GM10847 (cell line): ENCODE data around the gene TCF4.

Source experiments
- POLR2A ChIP-seq: IDR thresholded peaks from 2 replicates; pipeline ENCODE4 v1.6.1; 2011; ENCODE audit not compliant: insufficient read length; ENCODE audit errors: extremely low read depth

Gene TCF4

DNA sequence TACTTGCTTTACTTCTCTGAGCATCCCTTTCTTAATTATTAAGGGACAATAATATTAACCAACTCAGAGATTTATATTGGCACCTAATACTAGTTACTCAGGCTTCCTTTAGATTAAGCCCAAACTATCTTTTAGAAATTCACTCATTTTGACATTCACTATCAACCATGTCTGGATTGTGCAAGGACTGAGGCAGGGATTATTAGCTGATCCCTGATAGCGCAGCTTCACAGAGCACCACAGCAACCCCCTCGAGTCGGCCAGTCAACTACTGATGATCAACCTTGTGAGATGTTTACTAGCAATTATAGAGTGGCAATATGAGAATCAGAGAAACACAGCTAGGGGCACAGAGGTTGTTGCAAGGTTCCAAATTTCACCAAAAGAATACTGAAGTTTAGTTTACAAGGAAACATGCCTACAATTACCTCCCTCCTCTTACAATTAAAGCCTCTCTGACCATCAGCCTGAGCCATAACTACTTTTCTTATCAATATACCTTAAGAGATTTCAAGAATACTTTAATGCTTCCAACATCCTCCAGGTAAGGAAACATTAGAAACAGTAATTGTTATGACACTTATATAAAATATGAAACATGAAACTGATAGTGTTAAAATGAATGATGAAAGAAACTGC is 191.6 kb downstream of the TCF4 start:
- TF ChIP-seq POLR2A = no peak

DNA sequence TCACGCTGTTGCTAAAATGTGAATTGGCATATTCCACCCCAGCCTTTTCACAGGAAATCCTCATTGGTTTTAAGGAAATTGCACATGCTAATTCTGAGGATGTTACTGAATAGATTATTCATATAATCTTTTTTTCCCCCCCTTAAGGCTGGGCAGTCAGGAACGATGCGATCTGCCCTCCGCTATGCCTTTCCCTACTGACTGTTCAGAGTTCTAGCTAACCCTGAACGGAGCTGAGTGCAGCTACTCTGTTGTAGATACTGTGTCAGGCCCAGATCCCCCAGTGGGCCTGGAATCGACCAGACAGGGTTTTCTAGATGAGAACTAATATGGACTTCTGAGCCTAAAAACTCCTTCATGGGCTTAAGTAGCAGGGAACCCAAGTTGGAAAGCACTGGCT is 192.2 kb downstream of the TCF4 start:
- TF ChIP-seq POLR2A = no peak

DNA sequence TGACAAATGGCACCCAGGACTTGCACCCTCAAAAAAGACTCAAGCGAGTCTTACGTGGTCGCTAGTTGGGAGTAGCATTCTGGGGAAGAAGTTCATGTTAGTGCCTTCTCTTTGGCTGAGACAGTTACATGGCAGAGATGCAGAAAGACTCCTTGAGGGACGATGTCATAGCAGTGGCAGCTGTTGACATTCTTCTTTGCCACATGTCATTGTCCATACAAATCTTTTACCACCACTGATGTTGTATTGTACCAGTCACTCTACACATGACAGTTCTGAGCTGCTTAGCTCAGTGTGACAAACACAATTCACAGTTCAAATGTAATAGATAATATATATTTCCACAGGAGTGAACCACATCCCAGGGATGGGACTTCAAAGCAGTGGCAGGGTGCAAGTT is 197.1 kb downstream of the TCF4 start:
- TF ChIP-seq POLR2A = no peak

DNA sequence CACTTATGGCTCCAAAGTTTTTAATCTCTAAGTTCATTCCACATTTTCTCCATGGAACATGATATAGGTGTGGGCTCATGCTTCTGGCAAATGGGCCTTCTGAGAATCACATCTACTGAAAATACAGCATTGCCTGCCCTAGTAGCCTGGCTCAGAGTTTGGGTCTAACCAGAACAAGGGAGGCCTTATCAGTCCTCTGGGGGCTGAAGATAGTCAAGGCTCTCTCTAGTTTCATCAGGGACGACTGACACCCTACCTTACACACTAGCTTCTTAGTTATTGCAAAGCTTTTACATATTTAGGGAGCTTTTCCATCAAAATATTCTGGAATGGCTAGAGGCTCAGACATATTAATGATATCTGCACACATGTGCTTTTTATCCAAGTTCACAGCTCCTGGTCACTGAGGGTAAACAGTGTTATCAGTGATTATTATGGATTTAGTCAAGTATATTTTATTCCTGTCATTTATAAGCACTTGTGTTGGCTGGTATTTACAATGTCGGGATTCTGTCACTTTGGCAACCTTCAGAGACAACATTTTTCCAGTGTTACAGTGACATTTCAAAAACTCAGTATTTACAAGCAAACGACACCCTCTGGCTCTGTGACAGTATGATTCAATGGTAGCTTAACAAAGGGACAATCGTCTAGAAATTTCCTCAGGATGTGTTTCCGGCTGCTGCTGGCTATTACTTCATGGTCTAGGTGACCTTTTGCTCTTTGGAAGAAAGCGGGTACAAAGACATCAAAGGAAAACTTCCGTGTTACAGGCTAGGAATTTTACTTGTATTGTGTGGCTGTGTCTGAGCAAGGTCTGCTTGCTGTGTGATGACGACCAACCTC is 200.6 kb downstream of the TCF4 start:
- TF ChIP-seq POLR2A = no peak

DNA sequence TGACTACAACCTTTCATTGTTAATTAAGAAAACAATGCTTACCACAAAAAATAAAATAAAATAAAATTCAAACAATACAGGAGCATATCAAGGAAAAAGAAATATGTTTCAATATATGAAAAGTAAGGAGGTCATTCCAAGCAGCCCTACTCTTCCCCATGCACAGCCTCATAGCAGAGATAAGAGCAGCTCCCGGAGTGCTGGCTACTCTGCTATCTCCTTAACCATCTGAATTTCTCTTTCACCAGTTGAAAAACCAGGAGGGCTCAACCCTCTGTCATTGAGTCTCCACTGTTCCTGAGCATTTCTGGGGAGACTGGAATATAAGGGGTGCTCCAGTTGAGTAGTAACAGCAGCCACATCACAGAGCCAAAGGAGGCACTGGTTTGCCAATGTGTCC is 201.4 kb downstream of the TCF4 start:
- TF ChIP-seq POLR2A = no peak

DNA sequence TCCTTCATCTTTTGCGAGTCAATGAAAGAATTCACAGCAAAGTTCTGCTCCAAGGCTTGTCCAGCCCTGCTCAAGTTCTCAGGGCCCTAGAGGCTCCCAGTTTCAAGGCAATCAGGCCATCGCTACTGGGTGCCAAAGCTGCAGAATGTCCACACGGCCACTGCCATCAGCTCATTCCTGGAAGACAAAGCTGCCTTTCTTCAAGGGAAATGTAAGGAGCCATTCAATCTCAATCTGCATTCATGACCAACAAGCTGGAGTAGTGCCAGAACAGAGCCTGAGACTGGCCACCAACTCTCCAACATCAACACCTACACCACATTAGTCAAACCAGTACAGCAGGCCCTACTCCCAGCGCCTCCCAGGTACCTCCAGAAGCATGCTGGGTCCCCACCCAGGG is 202.2 kb downstream of the TCF4 start:
- TF ChIP-seq POLR2A = no peak

DNA sequence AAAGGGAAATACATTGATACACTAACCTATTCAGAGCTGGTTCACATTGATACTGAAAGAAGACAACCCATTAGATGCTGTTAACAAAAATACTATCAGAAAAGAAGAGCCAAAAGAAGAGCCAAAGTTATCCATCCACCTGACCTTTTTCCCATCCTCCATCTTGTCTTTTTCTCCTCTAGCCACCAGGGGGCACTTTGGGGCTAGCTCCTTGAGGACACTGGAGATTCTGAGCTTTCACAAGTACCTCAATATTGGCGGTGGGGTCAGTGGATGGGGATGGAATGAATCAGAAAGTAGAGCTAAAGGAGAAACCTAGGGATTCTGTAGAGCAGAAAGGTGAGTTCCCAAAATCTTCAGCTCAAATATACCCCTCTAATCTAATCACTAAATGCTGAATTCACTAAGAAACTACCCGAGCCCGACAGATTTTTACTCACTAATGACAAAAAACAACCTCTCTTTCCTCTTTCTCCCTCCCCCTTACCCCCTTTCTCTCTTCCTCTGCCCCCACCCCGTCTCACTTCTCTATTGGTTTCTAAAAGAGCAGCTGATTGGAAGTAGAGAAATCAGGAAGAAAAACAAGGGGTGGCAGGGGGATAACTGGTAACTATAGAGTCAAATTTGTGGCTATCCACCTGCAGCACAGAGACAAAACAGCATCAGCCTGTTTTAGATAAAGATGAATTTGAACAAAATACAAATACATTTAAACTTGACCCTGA is 203.3 kb downstream of the TCF4 start:
- no peak for TF ChIP-seq POLR2A

DNA sequence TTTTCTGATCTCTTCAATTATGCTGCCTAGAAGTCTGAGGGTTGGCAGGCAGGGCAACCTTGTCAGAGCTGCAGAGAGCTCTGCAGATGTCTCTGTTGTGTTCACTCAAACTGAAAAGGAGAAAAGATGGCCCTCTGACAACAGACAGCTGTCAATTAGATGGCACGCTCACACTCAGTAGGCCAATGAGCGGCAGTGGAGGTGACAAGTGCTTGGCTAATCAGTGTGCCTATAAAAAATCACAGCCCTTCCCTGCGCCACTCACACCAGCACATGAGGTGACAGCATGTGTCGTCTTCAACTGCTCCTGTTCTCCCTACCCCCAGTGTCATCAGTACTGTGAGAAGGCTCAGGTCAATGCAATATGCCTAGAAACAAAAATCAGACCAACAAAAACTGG is 203.9 kb downstream of the TCF4 start:
- no peak for TF ChIP-seq POLR2A

DNA sequence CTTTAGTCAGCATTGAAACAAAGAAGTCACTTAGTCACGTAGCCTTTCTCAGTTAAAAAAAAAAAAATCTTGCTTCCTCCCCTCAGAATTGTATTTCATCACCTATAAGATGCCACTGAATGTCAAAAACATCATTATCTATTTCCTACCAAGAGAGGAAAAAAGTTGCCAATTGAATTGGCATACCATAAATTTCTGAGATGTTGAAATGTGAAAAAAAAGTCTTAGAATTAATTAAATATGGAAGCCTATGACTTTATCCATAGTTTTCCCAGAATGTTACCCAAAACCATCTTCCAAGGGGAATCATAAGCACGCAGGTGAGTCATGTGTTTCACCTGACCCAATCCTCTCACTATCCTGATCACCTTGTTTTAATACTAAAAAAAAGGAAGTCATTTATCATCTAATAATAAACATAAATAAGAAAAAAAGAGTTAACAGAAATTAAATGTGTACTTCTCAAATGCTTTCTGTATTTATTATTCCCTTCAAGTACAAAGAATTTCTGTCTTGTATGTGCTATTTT is 205.7 kb downstream of the TCF4 start:
- TF ChIP-seq POLR2A = no peak

DNA sequence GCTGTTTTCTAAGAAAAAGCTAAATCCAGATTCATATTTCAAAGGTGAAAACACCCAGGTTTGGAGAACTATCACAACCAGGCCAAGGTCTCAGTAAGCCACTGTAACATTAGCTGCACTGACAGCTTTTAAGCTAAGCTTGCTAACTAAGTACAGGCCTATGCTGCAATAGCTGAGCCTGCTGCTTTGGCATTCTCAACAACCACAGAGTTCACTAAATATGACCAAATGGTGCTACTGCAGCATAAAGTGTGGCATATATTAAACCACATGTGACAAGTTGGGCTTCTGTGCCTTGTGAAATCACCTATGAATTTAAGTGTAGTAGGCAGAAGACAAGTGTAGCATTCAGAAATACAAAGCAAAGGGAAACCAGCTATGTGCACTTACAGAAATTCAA is 206.7 kb downstream of the TCF4 start:
- TF ChIP-seq POLR2A = no peak

DNA sequence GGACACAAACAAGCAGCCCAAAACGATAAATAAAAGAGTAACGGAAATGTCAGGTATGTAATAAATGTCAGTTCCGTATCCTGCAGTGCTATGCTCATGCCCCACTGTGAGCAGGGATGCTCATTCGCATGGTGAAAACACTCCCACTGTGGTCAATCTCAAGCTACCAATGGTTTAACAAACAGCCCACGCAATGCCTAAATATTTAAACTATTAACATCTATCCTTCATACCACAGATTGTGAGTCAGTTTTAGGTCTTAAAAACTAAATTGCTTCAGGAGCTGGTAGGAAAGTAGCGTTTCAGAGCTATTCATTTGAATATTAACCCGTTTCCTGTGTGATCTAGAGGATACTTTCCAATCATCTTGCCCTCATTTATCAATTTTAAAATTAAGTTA is 207.4 kb downstream of the TCF4 start:
- TF ChIP-seq POLR2A = no peak

DNA sequence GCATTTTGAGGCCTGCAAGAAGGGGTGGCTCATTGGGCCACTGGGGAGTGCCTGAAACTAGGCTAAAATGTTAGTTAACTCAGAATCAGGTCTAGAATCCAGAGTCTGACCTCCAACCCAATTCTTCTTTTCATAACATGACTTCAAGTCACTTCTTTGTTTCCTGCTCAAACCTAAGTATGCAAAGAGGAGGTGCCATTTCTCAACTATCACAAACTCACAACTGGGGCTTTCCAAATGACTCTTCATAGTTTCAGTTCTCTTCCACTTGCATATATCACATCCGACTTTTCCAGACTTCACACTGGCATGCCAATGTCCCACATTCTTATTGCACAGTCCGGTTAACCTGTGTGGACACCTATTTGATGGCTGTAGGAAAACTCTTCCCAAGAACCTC is 211.6 kb downstream of the TCF4 start:
- TF ChIP-seq POLR2A = no peak

DNA sequence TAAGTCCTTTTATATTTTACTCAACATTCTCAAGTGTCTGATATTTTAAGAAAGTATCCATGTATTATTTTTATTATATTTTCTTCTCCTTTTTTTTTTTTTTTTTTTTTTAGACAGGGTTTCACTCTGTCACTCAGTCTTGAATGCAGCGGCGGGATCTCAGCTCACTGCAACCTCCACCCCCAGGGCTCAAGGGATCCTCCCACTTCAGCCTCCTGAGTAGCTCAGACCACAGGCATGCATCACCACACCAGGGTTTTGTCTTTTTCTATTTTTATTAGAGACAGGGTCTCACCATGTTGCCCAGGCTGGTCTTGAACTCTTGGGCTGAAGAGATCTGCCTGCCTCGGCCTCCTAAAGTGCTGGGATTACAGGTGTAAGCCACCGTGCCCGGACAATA is 212.1 kb downstream of the TCF4 start:
- TF ChIP-seq POLR2A = no peak

DNA sequence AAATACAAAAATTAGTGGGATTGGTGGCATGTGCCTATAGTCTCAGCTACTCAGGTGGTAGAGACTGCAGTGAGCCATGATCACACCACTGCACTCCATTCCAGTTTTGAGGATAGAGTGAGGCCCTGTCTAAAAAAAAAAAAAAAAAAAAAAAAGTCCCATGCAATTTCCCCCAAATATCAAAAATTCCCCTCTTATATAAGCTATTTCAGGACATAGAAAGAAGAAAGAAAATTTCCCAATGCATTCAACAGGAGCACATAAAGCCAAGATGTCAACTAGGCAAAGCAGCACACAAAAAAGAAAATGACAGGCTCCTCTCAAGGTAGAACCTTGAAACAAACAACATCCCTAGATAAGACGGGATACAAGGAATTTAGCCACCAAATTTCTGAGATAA is 213.3 kb downstream of the TCF4 start:
- no peak for TF ChIP-seq POLR2A

DNA sequence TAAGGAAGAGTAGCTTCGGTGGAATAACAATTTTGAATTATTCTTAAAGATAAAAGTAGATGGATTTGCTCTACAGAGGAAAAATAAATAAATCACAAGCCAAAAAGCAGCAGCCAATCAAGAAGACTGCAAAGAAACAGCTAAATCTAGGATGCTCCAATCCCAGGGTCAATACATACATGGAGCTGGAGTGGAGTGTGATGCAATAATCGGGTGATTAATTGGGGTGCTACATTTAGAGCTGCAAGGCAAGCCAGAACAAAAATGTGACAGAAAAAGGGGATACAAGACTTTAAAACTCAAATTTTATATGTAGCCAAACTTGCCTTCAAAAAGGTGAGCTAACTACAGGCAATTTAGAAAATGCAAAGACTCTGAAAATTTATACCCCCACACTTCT is 215.8 kb downstream of the TCF4 start:
- TF ChIP-seq POLR2A = no peak

DNA sequence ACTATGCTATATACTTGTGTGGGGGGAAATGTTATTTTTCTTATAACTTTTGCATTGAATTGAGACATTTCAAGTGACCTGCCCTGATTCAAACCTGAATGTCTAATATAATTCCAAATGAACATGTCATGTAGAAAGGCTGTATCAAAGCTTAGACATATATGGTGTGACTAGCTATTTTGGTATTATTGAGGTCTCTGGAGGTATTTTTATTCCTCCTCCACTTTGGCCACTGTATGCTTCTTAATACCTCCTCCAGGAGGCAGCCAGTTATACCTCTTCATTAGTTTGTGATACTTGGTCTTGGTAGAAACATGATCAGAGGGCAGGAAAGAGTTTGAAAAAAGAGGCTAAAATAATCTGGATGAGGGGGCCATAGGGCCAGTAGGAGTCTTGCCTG is 217.1 kb downstream of the TCF4 start:
- TF ChIP-seq POLR2A = no peak
